ENCODE measurements around the gene CCR9. TPM values are rescaled to one million over a fixed set of nuclear protein-coding genes. Genes with fewer than 3 reads are reported as not detected.

Gene CCR9
- polyA plus RNA-seq, 3 donors, result not detected

- H3K79me2 ChIP-seq (ENCODE audit: insufficient read depth, low read length), result no peaks in the 10 kb centered on the region
- no peaks in the 10 kb centered on the region for H3K4me1 ChIP-seq (ENCODE audit: control insufficient read depth in 1 of 2, insufficient read depth in 2 of 2, low read length in 2 of 2)
- no peak overlapping the region for H3K4me3 Mint-ChIP-seq
These were observed 66.1 kb downstream of the CCR9 start for GRCh38 chr3:45952456-45952855.

More at GRCh38 chr3:45952456-45952855, 66.1 kb downstream of the CCR9 start:
- Mint-ChIP-seq H3K27me3 (ENCODE audit: low read depth in 3 of 3) (peaks cover 1 to 4% (median 1%) of the 10 kb centered on the region in 3 donors), H3K9me3 (no peaks in the 10 kb centered on the region), H3K27ac (peak overlapping the region in 2 of 7 donors; percentile 36 to 62), H3K4me1 (no peaks in the 10 kb centered on the region), H3K36me3 (peaks cover 95 to 96% of the 10 kb centered on the region in 2 donors)
- Histone ChIP-seq H3K4me3 (replicated peaks in 1 of 3; ENCODE audit: low read depth in 2 of 3, low read length in 3 of 3) (no peak overlapping the region), H3K27ac (ENCODE audit: low read depth in 1 of 2, low read length in 2 of 2) (no peak overlapping the region), H2AFZ (ENCODE audit: insufficient read depth, low read depth, low read length, poor library complexity, severe bottlenecking) (no peak overlapping the region), H3K36me3 (replicated peaks in 1 of 2; ENCODE audit: control insufficient read depth in 1 of 2, insufficient read depth in 2 of 2, low read length in 2 of 2) (peaks cover 92 to 99% of the 10 kb centered on the region in 2 donors), H3K9ac (ENCODE audit: insufficient read depth, low read length, poor library complexity, severe bottlenecking) (no peak overlapping the region), H3K4me2 (replicated peaks; ENCODE audit: extremely low read depth, low read length, poor library complexity, severe bottlenecking) (no peak overlapping the region), H3K9me3 (replicated peaks in 1 of 2; ENCODE audit: control insufficient read depth in 1 of 2, insufficient read depth in 1 of 2, low read length in 2 of 2) (no peaks in the 10 kb centered on the region), H3K27me3 (ENCODE audit: control insufficient read depth in 2 of 2, insufficient read depth in 2 of 2, low read length in 2 of 2) (no peaks in the 10 kb centered on the region), H4K20me1 (ENCODE audit: insufficient read depth, low read length) (no peaks in the 10 kb centered on the region)
- TF ChIP-seq CTCF (IDR thresholded peaks at IDR 0.05), result no peak
- no peak for DNase-seq
- intact Hi-C loops (cut with micrococcal nuclease), result no loop called here
- WGBS (ENCODE audit: insufficient coverage), result 74% methylated on average over 3 of the region's 4 CpGs

Small RNAs within 50 kb of the gene (small RNA-seq; reads per million reads assigned to genes)
- gene RF00019 (ENCODE audit: insufficient read length, low read depth), result not detected

Other genes with a start within 250 kb of the CCR9 start
- gene SACM1L, start 197.1 kb upstream of the CCR9 start, polyA plus RNA-seq, result 10 to 100 TPM; 14.6 to 25.7 (median 21.5) TPM
- gene SLC6A20, start 90.0 kb upstream of the CCR9 start, polyA plus RNA-seq, result not detected
- gene LZTFL1, start 44.4 kb upstream of the CCR9 start, polyA plus RNA-seq, result 10 to 100 TPM in 1 of 3 donors, 1 to 10 TPM in 2; 7.3 to 10.5 (median 7.5) TPM
- under 1 TPM in 1 of 3 donors, not detected in 2; 0.10 TPM for gene CXCR6, start 56.9 kb downstream of the CCR9 start, polyA plus RNA-seq
- gene FYCO1, start 109.3 kb downstream of the CCR9 start, polyA plus RNA-seq, result 1 to 10 TPM in 2 of 3 donors, under 1 TPM in 1; 0.59 to 5.0 (median 1.3) TPM
- gene XCR1, start 140.9 kb downstream of the CCR9 start, polyA plus RNA-seq, result under 1 TPM in 2 of 3 donors, not detected in 1; 0.03 to 0.05 TPM

Data from CD14-positive monocyte (primary cell).